SH-SY5Y (cell line): ENCODE data around the gene GTF2A1L.

Source experiments
- GATA2 ChIP-seq: IDR thresholded peaks from 2 replicates; pipeline ENCODE4 v1.6.1; 2011; ENCODE audit warnings: mild to moderate bottlenecking, low read depth, low read length
- GATA3 ChIP-seq: IDR thresholded peaks from 2 replicates; pipeline ENCODE4 v1.6.1; 2011; ENCODE audit warnings: low read depth, mild to moderate bottlenecking, low read length, moderate library complexity

Gene GTF2A1L

GRCh38 chr2:48715042-48715899 lies 97.6 kb downstream of the GTF2A1L start:
- TF ChIP-seq GATA2, result no peak
- TF ChIP-seq GATA3, result no peak

- TF ChIP-seq GATA2 (no peak), GATA3 (no peak)
Observed at GRCh38 chr2:48715956-48716355, 98.3 kb downstream of the GTF2A1L start.

- TF ChIP-seq GATA3 (no peak), GATA2 (no peak)
Observed at GRCh38 chr2:48717846-48718245, 100.2 kb downstream of the GTF2A1L start.

- no peak for TF ChIP-seq GATA3
- no peak for TF ChIP-seq GATA2
Observed at GRCh38 chr2:48719480-48720177, 102.0 kb downstream of the GTF2A1L start.

GRCh38 chr2:48721158-48721557 lies 103.5 kb downstream of the GTF2A1L start:
- TF ChIP-seq GATA3 (no peak), GATA2 (no peak)

GRCh38 chr2:48722391-48722790 lies 104.7 kb downstream of the GTF2A1L start:
- no peak for TF ChIP-seq GATA2
- no peak for TF ChIP-seq GATA3

- TF ChIP-seq GATA2 (no peak), GATA3 (no peak)
Observed at GRCh38 chr2:48723129-48723528, 105.5 kb downstream of the GTF2A1L start.

- TF ChIP-seq GATA2, result no peak
- no peak for TF ChIP-seq GATA3
Observed at GRCh38 chr2:48724278-48724677, 106.6 kb downstream of the GTF2A1L start.

GRCh38 chr2:48725696-48726494 lies 108.2 kb downstream of the GTF2A1L start:
- TF ChIP-seq GATA3 (no peak), GATA2 (no peak)

- TF ChIP-seq GATA2 (no peak), GATA3 (no peak)
Observed at GRCh38 chr2:48727560-48727959, 109.9 kb downstream of the GTF2A1L start.

- TF ChIP-seq GATA3 (no peak), GATA2 (no peak)
Observed at GRCh38 chr2:48728295-48728694, 110.6 kb downstream of the GTF2A1L start.

GRCh38 chr2:48728840-48729239 lies 111.2 kb downstream of the GTF2A1L start:
- TF ChIP-seq GATA3, result no peak
- TF ChIP-seq GATA2, result no peak
